Activated B cell treated with CpG ODN at 0.5 μM for 24 hours (primary cell): ENCODE results near the gene VEPH1. TPM values are rescaled to one million over a fixed set of nuclear protein-coding genes. Genes with fewer than 3 reads are reported as not detected.

Source experiments
- ATAC-seq: fragments of 200-7000 bp; cut with Tn5 transposase; one replicate; pipeline ENCODE4 v1.10.0; 2021; ENCODE audit warnings: low read depth, mild to moderate bottlenecking, moderate library complexity
- CTCF ChIA-PET: fragments of 350-600 bp; sonication (Branson Sonifier 250); formaldehyde crosslinking; loops from one replicate; lab custom pipeline; 2021; ENCODE audit warnings: antibody characterized with exemption; lab: Charles Lee
- POLR2A ChIA-PET: fragments of 350-600 bp; sonication (Branson Sonifier 250); formaldehyde crosslinking; loops from one replicate; lab custom pipeline; 2021; ENCODE audit warnings: antibody characterized with exemption; lab: Charles Lee
- DNase-seq: peaks from one replicate; pipeline ENCODE4 v3.0.0; 2022
- H3K27ac Mint-ChIP-seq: one replicate; pipeline ENCODE4 v1.8.0; 2020; ENCODE audit warnings: mixed read lengths
- H3K27me3 Mint-ChIP-seq: one replicate; pipeline ENCODE4 v1.8.0; 2021; ENCODE audit warnings: mixed read lengths
- H3K36me3 Mint-ChIP-seq: one replicate; pipeline ENCODE4 v1.8.0; 2021; ENCODE audit warnings: low read depth, mixed read lengths
- H3K4me1 Mint-ChIP-seq: one replicate; pipeline ENCODE4 v1.8.0; 2021; ENCODE audit warnings: mixed read lengths
- H3K4me3 Mint-ChIP-seq: one replicate; pipeline ENCODE4 v1.8.0; 2020; ENCODE audit warnings: mild to moderate bottlenecking, mixed read lengths
- H3K9me3 Mint-ChIP-seq: one replicate; pipeline ENCODE4 v1.8.0; 2020; ENCODE audit warnings: mixed read lengths
- intact Hi-C: fragments of 100-400 bp; cut with micrococcal nuclease; formaldehyde crosslinking; loops from one replicate; pipeline ENCODE4 v1.15.1; 2024
- total RNA-seq: library from RNA; stranded (reverse); gene quantifications from 2 replicates; pipeline ENCODE4 v1.2.3, GENCODE V29; 2022
- TF ChIP-seq, protein P1 (sequence below): fragments of 200-600 bp; IDR thresholded peaks from one replicate; pipeline ENCODE4 v1.8.0; 2022; ENCODE audit warnings: antibody characterized with exemption, mild to moderate bottlenecking

The VEPH1 gene
- total RNA-seq, 1 donor from 2014 or later, result not detected

DNA sequence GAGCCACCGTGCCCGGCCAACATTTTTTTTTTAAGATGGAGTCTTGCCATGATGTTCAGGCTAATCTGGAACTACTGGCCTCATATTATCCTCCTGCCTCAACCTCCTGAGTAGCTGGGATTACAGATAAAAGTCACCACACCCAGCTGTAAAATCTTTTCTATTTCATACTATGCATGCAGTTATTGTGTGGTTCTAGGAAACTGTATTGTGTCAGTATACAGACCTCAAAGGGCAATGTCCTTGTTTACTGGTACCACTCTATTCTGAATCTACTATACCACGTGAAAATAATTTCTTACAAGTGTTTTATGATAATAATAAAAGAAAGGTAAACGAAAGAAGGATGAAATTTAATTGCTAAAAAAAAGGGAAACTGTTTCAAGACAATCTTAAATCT is 190.0 kb downstream of the VEPH1 start:
- TF ChIP-seq, protein P1, sequence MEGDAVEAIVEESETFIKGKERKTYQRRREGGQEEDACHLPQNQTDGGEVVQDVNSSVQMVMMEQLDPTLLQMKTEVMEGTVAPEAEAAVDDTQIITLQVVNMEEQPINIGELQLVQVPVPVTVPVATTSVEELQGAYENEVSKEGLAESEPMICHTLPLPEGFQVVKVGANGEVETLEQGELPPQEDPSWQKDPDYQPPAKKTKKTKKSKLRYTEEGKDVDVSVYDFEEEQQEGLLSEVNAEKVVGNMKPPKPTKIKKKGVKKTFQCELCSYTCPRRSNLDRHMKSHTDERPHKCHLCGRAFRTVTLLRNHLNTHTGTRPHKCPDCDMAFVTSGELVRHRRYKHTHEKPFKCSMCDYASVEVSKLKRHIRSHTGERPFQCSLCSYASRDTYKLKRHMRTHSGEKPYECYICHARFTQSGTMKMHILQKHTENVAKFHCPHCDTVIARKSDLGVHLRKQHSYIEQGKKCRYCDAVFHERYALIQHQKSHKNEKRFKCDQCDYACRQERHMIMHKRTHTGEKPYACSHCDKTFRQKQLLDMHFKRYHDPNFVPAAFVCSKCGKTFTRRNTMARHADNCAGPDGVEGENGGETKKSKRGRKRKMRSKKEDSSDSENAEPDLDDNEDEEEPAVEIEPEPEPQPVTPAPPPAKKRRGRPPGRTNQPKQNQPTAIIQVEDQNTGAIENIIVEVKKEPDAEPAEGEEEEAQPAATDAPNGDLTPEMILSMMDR, result no peak
- H3K27ac Mint-ChIP-seq, result no peak overlapping the region
- ATAC-seq (no peak), DNase-seq (no peak)
- no peaks in the 10 kb centered on the region for H3K4me1 Mint-ChIP-seq
- H3K4me3 Mint-ChIP-seq, result no peak overlapping the region
- CTCF ChIA-PET, result no interaction called here
- POLR2A ChIA-PET, result no interaction called here
- no peaks in the 10 kb centered on the region for H3K36me3 Mint-ChIP-seq
- intact Hi-C loops, result no loop called here
- no peaks in the 10 kb centered on the region for H3K9me3 Mint-ChIP-seq
- peaks cover 5% of the 10 kb centered on the region for H3K27me3 Mint-ChIP-seq

DNA sequence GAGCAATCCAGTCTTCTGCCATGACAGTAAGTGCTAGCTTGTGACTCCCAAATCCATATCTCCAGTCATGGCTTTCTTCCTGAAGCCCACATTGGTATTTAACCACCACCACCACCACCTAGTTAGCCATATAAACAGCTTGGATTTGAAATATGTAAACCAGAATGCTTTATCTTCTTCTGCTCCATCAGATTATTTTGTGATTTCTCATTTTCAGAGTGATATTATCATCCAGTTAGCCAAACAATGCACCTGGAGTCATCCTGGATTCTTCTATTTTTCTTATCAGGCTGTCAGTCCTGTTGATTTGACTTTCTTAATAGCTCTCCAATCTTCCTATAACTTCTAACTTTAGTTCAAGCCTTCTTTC is 190.9 kb downstream of the VEPH1 start:
- ChIA-PET CTCF (no interaction called here), POLR2A (no interaction called here)
- TF ChIP-seq, protein P1, result no peak
- intact Hi-C loops, result no loop called here
- no peak overlapping the region for H3K4me3 Mint-ChIP-seq
- no peak for DNase-seq
- H3K9me3 Mint-ChIP-seq, result no peaks in the 10 kb centered on the region
- no peak for ATAC-seq
- no peak overlapping the region for H3K27ac Mint-ChIP-seq
- no peaks in the 10 kb centered on the region for H3K4me1 Mint-ChIP-seq
- no peaks in the 10 kb centered on the region for H3K36me3 Mint-ChIP-seq
- peaks cover 5% of the 10 kb centered on the region for H3K27me3 Mint-ChIP-seq

DNA sequence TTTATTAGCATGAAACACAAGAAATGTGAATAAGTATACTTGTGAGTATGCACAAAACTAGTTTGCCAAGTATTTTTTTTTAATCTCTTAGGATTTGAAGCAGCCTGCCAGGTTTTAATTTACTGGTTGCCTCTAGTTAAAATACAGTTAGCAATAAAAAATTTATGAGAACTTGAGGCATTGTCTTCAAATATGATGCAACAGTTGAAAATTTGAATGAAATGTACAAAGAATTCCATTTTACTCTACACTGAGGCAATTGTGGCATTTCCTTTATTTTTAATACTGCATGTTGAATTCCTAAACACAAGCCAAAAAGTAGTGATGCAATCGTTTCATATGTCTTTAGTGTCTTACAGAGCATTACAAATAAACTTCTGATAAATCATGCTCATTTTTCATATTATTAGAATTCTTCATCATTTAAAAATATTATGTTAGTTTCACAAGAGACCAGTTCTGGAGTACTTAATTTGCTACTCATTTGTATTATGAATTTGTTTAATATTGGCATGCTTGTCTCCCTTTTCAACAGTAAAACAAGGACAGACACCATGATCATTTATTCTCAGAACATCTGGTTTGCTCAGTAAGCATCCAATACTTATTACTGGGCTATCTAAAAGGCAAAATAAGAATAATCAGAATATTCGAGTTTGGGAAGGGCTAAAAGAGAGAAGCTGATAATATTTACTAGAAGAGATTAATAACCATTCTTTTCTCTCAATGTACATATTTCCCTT is 191.4 kb downstream of the VEPH1 start:
- Mint-ChIP-seq H3K9me3 (no peaks in the 10 kb centered on the region), H3K36me3 (no peaks in the 10 kb centered on the region), H3K4me1 (no peaks in the 10 kb centered on the region), H3K4me3 (no peak overlapping the region), H3K27ac (no peak overlapping the region), H3K27me3 (peaks cover 5% of the 10 kb centered on the region)
- intact Hi-C loops, result no loop called here
- TF ChIP-seq, protein P1, result no peak
- CTCF ChIA-PET, result no interaction called here
- DNase-seq, result no peak
- no peak for ATAC-seq
- POLR2A ChIA-PET, result no interaction called here

DNA sequence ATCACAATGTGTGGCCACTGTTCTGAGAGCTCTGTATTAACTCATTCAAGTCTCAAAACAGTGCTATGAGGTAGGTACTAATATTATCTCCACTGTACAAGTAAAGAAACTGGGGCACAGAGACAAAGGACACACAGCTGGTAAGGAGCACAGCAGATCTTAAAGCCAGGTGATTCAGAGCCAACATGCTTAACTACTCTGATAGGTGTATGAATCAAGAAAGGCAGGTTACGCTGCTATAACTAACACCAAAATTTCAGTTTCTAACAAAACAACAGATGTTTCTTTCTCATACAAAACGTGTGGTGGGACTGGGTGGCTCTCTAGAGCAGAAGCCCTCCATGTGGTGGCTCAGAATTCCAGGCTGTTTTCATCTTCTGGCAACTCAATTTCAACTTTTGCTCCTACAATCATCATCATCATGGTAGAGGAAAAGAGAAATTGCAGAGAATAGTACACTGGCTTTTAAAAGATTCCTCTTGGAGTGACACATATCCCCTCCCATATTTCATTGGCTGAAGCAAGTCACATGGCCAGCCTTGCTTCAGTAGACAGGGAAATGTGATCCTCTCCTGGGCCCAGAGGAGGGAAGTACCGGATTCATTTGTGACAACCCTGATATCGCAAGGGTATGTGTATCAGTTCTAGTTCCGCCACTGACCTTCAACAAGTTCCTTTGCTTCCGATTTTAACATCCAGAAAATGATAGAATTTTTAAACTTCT is 192.7 kb downstream of the VEPH1 start:
- ATAC-seq (no peak), DNase-seq (no peak)
- ChIA-PET CTCF (no interaction called here), POLR2A (no interaction called here)
- H3K36me3 Mint-ChIP-seq, result no peaks in the 10 kb centered on the region
- no peaks in the 10 kb centered on the region for H3K4me1 Mint-ChIP-seq
- H3K27me3 Mint-ChIP-seq, result peaks cover 5% of the 10 kb centered on the region
- TF ChIP-seq, protein P1, result no peak
- H3K27ac Mint-ChIP-seq, result no peak overlapping the region
- H3K9me3 Mint-ChIP-seq, result no peaks in the 10 kb centered on the region
- no peak overlapping the region for H3K4me3 Mint-ChIP-seq
- intact Hi-C loops, result no loop called here

DNA sequence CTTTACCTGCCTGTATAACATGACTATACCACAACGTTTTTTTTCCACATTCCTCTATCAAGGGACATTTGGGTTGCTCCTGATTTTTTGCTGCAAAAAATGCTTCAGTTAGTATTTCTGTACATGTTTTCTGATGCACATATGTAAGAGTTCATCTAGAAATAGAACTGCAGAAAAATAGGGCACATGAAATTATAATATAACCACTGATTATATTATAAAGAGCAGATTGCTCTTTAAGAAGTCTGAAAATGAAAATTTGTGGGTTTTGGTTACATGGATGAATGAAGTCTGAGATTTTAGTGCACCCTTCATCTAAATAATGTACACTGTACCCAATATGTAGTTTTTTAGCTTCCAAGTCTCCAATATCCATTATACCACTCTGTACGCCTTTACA is 196.7 kb downstream of the VEPH1 start:
- no peaks in the 10 kb centered on the region for H3K9me3 Mint-ChIP-seq
- H3K27me3 Mint-ChIP-seq, result no peaks in the 10 kb centered on the region
- DNase-seq (no peak), ATAC-seq (no peak)
- H3K36me3 Mint-ChIP-seq, result no peaks in the 10 kb centered on the region
- no peak overlapping the region for H3K27ac Mint-ChIP-seq
- POLR2A ChIA-PET, result no interaction called here
- CTCF ChIA-PET, result no interaction called here
- intact Hi-C loops, result no loop called here
- no peaks in the 10 kb centered on the region for H3K4me1 Mint-ChIP-seq
- TF ChIP-seq, protein P1, result no peak
- H3K4me3 Mint-ChIP-seq, result no peak overlapping the region
